Activated naive CD4-positive, alpha-beta T cell treated with anti-CD3 and anti-CD28 coated beads, Interleukin-2, amount 50 U/mL, for 24 hours (primary cell): ENCODE measurements around the gene CNKSR3.

Experiments used
- H3K27ac Mint-ChIP-seq: one replicate; pipeline ENCODE4 v1.8.0; 2021; ENCODE audit warnings: mild to moderate bottlenecking, mixed read lengths
- H3K27me3 Mint-ChIP-seq: one replicate; pipeline ENCODE4 v1.8.0; 2021; ENCODE audit warnings: mixed read lengths
- H3K36me3 Mint-ChIP-seq: one replicate; pipeline ENCODE4 v1.8.0; 2021; ENCODE audit warnings: mixed read lengths
- H3K4me1 Mint-ChIP-seq: one replicate; pipeline ENCODE4 v1.8.0; 2021; ENCODE audit warnings: mixed read lengths
- H3K4me3 Mint-ChIP-seq: one replicate; pipeline ENCODE4 v1.8.0; 2021; ENCODE audit warnings: mild to moderate bottlenecking, mixed read lengths
- H3K9me3 Mint-ChIP-seq: one replicate; pipeline ENCODE4 v1.8.0; 2021; ENCODE audit warnings: mixed read lengths

CNKSR3 gene

DNA sequence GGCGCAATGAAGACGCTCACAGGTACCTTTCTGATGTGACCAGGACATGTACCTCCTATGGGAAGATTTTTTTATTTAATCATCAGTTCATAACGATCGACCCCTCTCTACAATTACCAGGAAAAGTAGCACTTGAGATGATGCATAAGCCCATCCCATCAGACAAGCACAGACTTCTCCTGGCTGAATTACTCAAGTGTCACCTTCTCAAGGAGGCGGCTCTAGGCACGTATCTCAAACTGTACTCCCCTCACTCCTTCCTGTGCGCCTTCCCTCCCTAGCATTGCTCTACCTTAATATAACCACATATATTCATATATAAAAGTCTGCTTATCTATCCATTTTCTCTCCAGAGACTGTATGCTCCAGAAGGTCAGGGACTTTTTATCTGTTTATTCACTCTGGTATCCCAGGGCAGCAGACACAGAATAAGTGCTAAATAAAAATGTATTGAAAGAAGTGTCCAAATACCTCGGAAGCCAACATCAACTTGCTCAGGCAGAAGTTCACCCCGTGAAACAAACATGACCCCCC lies 71.5 kb downstream of the CNKSR3 start:
- Mint-ChIP-seq H3K9me3 (no peaks in the 10 kb centered on the region), H3K36me3 (no peaks in the 10 kb centered on the region), H3K27me3 (peaks cover 3% of the 10 kb centered on the region), H3K4me1 (no peaks in the 10 kb centered on the region), H3K27ac (no peak overlapping the region), H3K4me3 (no peak overlapping the region)

DNA sequence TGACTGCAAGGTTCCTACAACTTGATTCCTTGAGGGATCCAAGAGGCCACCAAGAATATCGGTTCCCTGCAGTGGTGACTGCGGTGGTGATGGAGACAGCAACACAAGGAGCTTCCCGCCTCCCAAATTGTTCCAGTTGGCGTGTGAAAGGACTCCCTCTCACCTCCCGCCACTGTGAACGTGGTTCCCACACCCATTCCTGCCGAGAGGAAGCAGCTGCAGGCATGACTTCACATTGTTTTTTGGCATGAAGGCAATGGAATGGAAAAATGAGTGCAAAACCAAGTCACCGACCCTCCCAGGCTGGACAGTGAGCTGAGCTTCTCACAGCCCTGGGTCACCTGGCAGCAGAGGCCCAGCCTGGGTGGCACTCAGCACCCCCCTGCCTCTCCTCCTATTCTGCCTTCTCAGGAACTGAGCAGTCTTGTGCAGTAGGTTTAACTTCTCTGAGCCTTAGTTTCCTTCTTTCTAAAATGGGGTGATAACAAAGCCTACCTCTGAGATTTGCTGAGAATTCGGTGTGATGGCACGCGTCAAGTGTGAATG lies 75.0 kb downstream of the CNKSR3 start:
- no peaks in the 10 kb centered on the region for H3K36me3 Mint-ChIP-seq
- H3K27me3 Mint-ChIP-seq = no peaks in the 10 kb centered on the region
- no peak overlapping the region for H3K4me3 Mint-ChIP-seq
- H3K4me1 Mint-ChIP-seq = no peaks in the 10 kb centered on the region
- no peak overlapping the region for H3K27ac Mint-ChIP-seq
- peaks cover 6% of the 10 kb centered on the region for H3K9me3 Mint-ChIP-seq

DNA sequence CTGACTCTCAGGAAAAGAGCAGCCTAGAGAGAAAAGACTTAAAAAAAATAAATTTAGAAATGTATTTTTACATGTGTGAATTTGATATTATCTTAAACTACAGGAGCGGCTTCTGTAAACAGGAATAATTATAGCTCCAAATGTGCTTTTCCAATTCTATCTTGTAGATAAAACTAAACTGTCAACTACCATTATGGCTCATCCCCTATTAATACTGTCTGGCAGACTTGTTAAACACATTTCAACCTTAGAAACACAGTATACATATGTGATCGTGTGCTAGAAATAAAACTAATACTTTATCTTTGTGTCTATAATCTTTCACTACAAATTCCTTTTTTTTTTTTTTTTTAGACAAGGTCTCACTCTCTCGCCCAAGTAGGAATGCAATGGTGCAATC lies 75.8 kb downstream of the CNKSR3 start:
- Mint-ChIP-seq H3K27ac (no peak overlapping the region), H3K4me1 (no peaks in the 10 kb centered on the region), H3K36me3 (no peaks in the 10 kb centered on the region), H3K27me3 (no peaks in the 10 kb centered on the region), H3K9me3 (peaks cover 6% of the 10 kb centered on the region), H3K4me3 (no peak overlapping the region)

DNA sequence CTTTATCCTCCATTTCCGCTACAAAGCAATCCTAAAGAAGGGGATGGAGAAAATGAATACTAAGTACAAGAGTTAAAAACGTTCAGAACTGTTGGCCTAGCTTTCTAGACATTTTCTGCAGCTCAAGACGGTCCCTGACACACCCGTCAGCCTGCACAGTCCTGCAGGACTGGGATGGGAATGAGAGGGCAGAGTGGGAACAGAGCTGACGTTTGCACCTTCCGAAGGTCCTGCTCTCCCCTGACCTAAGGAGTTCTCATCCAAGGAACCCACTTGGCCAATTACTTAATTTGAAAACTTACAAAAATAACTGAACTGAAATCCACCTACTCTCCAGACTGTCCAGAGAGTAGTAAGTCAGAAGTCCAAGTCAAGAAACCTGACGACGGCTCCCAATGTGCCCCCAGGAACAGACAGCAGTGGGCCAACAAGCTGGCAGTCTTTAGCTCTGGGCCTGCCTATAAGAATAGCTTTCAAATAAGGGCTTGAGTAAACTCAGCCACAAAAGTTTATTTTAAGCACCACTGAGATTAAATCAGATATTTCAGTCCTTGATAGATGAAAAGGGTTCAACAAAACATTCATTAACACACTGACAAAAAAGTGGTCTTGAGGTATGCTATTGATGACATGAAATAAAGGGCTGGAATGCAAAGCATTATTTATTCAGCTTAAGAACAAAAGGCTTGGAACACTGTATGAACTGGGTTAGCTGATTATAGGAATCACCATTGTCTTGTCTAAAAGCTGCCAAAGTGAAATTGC lies 76.8 kb downstream of the CNKSR3 start:
- no peaks in the 10 kb centered on the region for H3K27me3 Mint-ChIP-seq
- no peak overlapping the region for H3K27ac Mint-ChIP-seq
- H3K4me3 Mint-ChIP-seq = no peak overlapping the region
- H3K4me1 Mint-ChIP-seq = no peaks in the 10 kb centered on the region
- no peaks in the 10 kb centered on the region for H3K36me3 Mint-ChIP-seq
- H3K9me3 Mint-ChIP-seq = peaks cover 6% of the 10 kb centered on the region

DNA sequence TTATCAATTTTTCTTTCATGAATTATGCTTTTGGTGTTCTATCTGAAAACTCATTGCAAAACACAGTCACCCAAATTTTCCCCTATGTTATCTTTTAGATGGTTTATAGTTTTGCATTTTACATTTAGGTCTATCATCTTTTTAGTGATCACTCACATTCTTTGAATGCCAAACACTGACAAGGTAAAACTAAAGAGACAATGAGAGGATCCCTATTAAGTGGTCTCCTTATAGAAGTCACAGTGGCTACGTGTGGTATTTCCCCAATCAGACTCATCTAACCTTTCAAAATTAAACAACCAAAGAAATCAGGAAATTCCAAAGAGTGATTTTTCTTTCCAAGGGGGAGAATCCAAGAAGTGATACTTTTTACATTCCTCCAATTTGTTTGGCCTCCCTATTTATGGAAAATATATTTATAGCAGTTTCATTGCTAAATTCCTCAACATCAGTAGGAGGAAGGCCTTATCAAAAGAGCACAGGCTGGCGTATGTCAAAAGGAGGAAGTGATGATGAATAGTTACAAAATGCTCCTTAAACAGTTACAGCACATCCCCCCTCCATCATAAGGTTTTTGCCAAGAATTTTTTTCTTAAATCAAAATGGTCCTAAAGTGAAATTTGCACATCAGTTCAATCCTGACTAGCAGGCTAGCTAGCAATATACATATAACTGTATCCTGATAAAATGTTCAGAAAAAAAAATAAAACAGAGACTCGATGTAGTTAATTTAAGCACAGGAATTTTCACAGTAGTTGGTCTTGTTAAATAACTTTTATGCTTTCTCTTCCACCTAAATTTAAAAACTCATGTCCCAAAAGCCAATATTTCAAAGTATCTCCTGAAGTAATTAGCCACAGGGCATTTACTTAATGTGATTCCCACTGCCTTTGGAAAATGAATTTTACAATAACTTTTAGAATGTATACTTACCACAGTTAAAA lies 77.7 kb downstream of the CNKSR3 start:
- Mint-ChIP-seq H3K9me3 (peaks cover 6% of the 10 kb centered on the region), H3K27ac (no peak overlapping the region), H3K4me1 (no peaks in the 10 kb centered on the region), H3K36me3 (no peaks in the 10 kb centered on the region), H3K4me3 (no peak overlapping the region), H3K27me3 (no peaks in the 10 kb centered on the region)

DNA sequence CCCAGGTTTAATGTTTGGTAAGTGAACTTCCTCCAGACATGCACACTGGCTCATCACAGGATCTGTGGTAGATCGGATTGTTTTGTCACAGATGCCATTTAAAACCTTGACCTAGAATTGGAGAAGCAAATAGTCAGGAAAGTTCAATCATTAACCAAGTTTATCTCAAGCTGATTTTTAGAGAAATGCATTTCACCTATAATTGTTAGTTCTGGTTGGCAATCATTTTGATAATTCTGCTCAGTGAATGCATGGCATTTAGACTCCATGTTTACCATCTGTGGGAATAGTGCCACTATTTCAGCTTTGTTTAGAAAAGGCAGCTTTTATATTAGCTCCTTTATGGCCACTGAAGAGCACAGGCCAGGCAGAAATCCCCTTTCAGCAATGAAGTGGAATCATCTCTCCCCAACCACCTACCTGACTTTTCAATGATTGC lies 80.0 kb downstream of the CNKSR3 start:
- Mint-ChIP-seq H3K36me3 (no peaks in the 10 kb centered on the region), H3K27me3 (no peaks in the 10 kb centered on the region), H3K27ac (no peak overlapping the region), H3K4me3 (no peak overlapping the region), H3K4me1 (no peaks in the 10 kb centered on the region), H3K9me3 (peaks cover 6% of the 10 kb centered on the region)

DNA sequence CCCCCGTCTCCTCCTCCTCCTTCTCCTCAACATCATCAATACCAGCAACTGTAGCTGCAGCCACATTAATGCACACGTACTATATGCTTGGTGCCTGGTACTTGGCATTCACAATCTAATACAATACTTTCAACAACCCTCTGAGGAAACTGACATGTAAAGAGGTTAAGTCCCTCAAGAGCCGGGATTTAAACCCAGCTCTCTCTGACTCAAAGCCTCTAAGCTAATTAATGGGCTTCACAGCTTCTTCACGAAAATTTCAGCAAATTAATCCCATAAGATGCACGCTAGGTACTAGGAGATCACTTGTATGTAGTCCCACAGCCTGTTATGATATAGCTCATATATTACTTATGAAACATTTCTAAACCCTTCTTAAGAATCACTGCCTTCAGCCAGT lies 80.8 kb downstream of the CNKSR3 start:
- Mint-ChIP-seq H3K27ac (no peak overlapping the region), H3K36me3 (no peaks in the 10 kb centered on the region), H3K4me1 (no peaks in the 10 kb centered on the region), H3K4me3 (no peak overlapping the region), H3K9me3 (peaks cover 6% of the 10 kb centered on the region), H3K27me3 (no peaks in the 10 kb centered on the region)

DNA sequence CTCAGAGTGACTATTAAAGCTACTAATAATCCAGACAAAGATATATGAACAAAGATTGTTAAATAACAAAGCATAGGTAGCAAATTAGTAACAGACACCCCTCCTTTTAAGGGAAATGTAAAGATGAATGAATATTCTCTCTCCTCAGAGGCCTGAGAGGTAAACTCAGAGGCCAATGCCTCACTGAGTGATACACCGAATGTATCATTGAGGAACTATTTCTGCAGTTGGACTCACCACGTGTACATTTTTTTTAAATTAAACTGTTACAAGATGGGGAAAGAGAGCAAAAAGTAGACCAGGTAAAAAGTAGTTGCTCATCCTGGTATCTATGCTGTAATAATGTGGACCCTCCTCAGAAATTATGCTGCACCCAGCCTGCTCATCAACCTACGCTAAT lies 81.6 kb downstream of the CNKSR3 start:
- no peak overlapping the region for H3K4me3 Mint-ChIP-seq
- no peak overlapping the region for H3K27ac Mint-ChIP-seq

DNA sequence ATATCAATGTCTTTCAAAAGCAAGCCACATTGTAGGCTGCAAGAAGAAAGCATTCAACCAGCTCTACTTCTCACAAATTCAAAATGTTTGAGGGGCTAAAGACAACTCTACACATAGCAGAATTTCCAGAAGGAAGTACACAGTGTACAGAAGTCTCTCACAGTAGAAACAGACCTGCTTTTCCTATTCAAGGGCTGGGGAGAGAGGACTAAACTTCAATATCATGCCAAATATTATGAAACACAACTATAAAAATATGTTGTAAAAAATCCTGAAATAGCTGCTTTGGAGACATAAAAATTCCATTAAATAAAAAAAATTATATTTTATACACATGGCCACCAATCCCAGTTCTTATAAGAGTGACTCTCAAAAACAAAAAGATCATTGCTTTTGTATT lies 83.0 kb downstream of the CNKSR3 start:
- H3K27me3 Mint-ChIP-seq = no peaks in the 10 kb centered on the region
- H3K4me3 Mint-ChIP-seq = no peak overlapping the region
- no peaks in the 10 kb centered on the region for H3K4me1 Mint-ChIP-seq
- no peak overlapping the region for H3K27ac Mint-ChIP-seq
- no peaks in the 10 kb centered on the region for H3K36me3 Mint-ChIP-seq
- peaks cover 5% of the 10 kb centered on the region for H3K9me3 Mint-ChIP-seq

More for the DNA sequence above, 81.6 kb downstream of the CNKSR3 start:
- H3K36me3 Mint-ChIP-seq = no peaks in the 10 kb centered on the region
- H3K9me3 Mint-ChIP-seq = peaks cover 6% of the 10 kb centered on the region
- H3K27me3 Mint-ChIP-seq = no peaks in the 10 kb centered on the region
- H3K4me1 Mint-ChIP-seq = no peaks in the 10 kb centered on the region

DNA sequence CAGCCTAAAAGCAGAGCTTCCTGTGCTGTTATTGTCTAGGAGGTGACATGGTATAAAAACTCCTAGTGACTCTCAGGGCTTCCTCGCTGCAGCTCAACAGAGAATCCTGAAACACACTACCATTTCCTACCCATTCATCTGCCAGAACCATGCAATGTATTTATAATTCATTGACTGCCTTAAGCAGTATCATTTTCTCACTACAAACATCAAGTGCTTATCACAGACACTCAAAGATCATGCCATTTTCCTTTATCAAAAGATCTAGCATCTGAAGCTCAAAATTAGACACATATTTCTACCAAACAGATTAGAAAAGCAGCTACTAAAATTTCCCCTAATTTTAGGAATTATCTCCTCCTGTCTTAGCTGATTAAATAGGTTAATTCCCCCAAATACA lies 83.5 kb downstream of the CNKSR3 start:
- Mint-ChIP-seq H3K4me1 (no peaks in the 10 kb centered on the region), H3K4me3 (no peak overlapping the region), H3K36me3 (no peaks in the 10 kb centered on the region), H3K9me3 (peaks cover under 1% of the 10 kb centered on the region), H3K27me3 (no peaks in the 10 kb centered on the region), H3K27ac (no peak overlapping the region)

DNA sequence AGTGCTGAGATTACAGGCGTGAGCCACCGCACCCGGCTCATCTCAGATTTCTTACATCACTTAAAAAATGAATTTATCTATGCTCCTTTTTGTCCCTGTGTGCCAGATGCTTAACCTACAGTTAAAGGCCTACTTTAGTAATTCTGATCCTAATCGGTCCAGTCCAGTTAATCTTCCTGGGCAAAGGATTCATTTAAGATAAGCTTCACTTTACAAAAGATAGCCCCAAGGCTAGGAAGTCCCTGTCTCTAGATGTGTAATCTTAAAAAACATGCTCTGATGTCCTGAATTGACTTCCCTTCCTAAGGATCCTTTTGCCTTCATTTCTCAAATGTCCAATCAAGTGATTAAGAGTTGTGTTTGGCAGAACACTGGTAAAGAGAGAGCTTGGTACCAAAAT lies 85.5 kb downstream of the CNKSR3 start:
- H3K9me3 Mint-ChIP-seq = no peaks in the 10 kb centered on the region
- no peaks in the 10 kb centered on the region for H3K36me3 Mint-ChIP-seq
- H3K27me3 Mint-ChIP-seq = no peaks in the 10 kb centered on the region
- H3K4me3 Mint-ChIP-seq = no peak overlapping the region
- no peaks in the 10 kb centered on the region for H3K4me1 Mint-ChIP-seq
- no peak overlapping the region for H3K27ac Mint-ChIP-seq

DNA sequence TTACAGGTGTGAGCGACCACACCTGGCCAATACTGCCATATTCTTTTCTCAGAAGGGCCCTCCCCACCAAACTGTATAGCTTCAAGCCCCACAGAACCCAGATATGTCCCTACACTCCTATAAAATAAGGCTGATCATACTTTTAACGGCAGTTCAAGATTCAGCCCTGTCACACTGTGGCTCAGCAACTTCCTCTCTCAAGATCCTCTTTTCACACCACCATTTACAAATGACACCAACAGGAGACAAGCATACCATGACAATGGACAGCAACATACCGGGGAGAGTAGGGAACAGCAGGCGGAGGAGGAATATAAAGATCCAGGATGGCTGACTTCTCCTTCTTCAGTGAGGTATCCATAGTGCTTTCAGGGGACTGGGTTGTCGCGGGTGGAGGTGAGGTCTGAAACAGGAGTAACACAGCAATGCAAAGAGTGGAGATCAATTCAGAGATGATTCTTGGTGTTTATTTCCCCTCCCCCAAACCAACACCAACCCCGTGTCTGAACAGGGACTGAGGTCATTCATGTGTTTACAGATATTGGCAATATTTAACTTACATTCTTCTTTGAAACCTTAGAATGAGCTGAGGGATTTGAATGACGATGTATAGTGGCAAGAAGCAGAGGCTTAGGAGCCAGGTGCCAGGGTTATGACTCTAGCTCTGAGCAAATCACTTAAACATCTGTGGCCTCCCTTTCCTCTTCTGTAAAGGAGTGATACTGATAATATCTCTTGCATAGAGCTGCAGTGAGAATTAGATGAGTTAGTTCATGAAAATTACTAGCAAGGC lies 96.3 kb downstream of the CNKSR3 start:
- Mint-ChIP-seq H3K27me3 (no peaks in the 10 kb centered on the region), H3K36me3 (no peaks in the 10 kb centered on the region), H3K27ac (no peak overlapping the region), H3K9me3 (no peaks in the 10 kb centered on the region), H3K4me3 (no peak overlapping the region), H3K4me1 (no peaks in the 10 kb centered on the region)

DNA sequence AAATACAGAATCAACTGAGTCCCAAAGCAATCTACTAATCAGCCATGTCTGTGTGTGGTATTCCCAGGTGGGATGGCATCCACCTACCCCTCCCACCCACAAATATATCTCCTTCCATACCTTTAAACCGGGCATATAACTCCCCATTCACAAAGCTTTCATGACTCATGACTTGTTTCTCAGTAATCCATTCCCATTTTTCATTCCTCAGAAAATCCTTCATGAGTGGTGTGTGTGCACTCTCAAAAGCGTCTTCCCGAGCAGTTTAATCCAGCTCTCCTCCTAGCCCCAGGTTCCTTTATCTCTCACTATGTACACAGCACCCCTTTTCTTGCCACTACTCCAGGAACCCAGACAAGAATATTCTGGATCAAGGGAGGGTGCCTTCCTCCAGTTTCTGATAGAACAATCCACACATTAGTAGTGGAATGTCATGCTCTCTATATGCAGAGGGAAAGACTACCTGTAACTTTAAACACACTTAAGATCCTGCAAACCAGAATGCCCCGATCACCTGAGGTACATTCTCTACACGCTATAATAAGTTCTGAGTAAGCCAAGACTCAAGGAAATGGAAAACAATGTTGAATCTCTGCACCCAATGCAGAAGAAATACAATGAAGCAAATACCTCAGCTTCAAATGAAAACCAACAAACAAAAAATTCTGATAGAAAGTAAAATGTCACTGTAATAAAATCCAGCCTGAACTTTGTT lies 98.2 kb downstream of the CNKSR3 start:
- Mint-ChIP-seq H3K27me3 (no peaks in the 10 kb centered on the region), H3K4me1 (no peaks in the 10 kb centered on the region), H3K4me3 (no peak overlapping the region), H3K36me3 (no peaks in the 10 kb centered on the region), H3K27ac (no peak overlapping the region), H3K9me3 (no peaks in the 10 kb centered on the region)

DNA sequence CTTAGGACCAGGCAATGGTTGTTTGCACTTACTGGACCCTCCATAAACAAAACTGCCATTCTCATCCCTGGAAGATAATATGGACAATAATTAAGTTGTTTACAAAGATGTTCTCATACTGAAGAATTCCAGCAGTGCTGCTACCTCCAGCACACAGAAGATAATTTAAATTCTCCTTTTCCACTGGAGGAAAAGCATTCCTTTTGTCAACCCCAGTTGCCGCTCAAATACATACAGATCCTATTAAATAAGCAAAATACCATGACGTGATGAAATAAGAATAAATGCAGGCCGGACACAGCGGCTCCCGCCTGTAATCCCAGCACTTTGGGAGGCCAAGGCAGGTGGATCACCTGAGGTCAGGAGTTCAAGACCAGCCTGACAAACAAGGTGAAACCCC lies 99.4 kb downstream of the CNKSR3 start:
- Mint-ChIP-seq H3K9me3 (no peaks in the 10 kb centered on the region), H3K4me1 (no peaks in the 10 kb centered on the region), H3K4me3 (no peak overlapping the region), H3K36me3 (no peaks in the 10 kb centered on the region), H3K27me3 (no peaks in the 10 kb centered on the region), H3K27ac (no peak overlapping the region)
